HG02981 (cell line): ENCODE data around the gene EXOC5.

Source experiments
- ATAC-seq: cut with Tn5 transposase; IDR thresholded peaks from one replicate; pipeline ENCODE4 v1.9.1; 2021; ENCODE audit warnings: mild to moderate bottlenecking, moderate library complexity; ENCODE audit not compliant: unreplicated experiment

Gene EXOC5

GRCh38 chr14:57168138-57168679, 100.5 kb downstream of the EXOC5 start:
- ATAC-seq, result no peak

- ATAC-seq, result no peak
Measured at GRCh38 chr14:57161583-57162234, 107.0 kb downstream of the EXOC5 start.

- ATAC-seq, result no peak
Measured at GRCh38 chr14:57160333-57160732, 108.4 kb downstream of the EXOC5 start.

DNA sequence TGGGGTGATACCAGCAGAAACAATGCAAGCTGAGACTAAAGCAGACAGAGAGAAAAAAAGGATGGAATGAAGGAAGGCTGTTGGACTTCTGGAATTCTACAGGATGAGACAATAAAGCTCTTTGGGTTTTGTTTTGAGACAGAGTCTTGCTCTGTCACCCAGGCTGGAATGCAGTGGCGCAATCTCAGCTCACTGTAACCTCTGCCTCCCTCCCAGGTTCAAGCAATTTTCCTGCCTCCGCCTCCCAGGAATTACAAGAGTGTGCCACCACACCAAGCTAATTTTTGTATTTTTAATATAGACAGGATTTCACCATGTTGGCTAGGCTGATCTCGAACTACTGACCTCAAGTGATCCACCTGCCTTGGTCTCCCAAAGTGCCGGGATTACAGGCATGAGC, 115.4 kb downstream of the EXOC5 start:
- no peak for ATAC-seq
